HG03045 (cell line): Measurements from ENCODE around the gene NUP42.
"Not testable (repeated sequence)": the region's sequence is repeated elsewhere in the genome, so short reads cannot be mapped to it uniquely, and the experiment has no call there.

Source experiments
- ATAC-seq: cut with Tn5 transposase; IDR thresholded peaks from one replicate; pipeline ENCODE4 v1.9.1; 2021; ENCODE audit warnings: mild to moderate bottlenecking, moderate library complexity; ENCODE audit not compliant: unreplicated experiment

The NUP42 gene

GRCh38 chr7:23200331-23200730 is 18.5 kb downstream of the NUP42 start:
- ATAC-seq, result no peak

DNA sequence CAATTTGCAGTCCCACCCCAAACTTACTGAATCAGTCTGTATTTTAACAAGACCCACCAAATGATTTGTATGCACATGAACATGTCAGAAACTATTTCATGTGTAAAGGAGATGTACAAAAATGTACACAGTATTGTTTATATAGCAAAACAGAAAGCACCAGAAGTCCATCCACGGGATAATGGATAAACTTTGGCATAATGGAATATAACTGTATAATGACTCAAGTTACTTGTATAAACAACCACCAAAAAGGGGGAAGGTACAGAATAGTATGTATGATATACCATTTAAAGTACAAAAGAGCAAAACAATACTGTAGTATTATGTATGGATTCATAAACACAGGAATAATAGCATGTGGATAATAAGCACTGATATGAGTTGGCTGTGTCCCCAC is 22.4 kb downstream of the NUP42 start:
- no peak for ATAC-seq

DNA sequence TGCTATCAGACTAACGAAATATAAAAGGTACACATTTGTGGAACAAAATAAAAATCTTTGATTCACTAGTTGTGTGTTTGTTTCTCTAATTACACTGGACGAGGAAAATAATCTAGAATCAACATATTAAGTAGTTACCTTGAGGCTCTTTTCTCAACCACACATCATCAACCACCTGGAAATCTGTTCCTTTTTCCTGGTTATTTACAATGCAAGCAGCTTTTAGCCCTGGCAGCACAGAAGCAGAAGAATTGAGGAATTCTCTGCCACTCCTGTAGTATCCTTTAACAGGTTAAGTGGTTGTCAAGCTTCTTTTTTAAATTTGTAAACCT is 23.7 kb downstream of the NUP42 start:
- no peak for ATAC-seq

- no peak for ATAC-seq
Measured at GRCh38 chr7:23205909-23206767, 24.3 kb downstream of the NUP42 start.

DNA sequence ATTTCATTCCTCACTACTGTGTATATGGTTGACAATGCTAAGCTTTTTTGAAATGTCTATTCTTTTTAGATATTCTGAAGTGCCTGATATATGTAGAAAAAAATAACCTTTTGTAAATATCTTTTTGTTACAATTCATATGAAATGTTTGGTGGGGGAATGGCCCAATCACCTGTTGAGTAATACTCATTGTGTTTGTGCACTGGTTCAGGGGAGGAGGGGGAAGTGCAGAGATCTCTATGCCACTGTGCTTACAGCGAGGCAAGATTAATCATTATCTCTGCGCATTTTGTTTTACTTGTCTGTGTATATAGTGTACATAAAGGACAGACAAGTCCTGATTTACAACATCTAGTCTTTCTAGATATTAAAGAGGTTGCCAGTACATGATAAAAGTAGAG is 25.2 kb downstream of the NUP42 start:
- no peak for ATAC-seq

DNA sequence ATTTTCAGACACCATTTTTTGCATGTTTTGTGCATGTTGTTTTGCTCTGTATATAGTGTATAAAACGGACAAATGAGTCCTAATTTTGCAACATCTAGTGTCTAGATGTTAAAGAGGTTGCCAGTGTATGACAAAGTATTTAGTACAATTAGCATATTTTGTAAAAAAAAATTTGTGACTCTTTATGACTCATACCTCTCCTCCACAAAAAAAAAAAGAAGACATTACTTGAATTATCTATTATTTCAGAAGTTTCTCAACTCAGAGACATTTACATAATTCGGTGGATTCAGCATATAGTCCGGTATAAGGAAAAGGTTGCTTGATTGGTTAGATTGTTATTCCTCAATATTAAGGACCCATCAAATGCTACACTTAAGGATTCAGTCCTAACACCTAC is 26.0 kb downstream of the NUP42 start:
- ATAC-seq, result no peak

- no peak for ATAC-seq
Measured at GRCh38 chr7:23208316-23208715, 26.5 kb downstream of the NUP42 start.

DNA sequence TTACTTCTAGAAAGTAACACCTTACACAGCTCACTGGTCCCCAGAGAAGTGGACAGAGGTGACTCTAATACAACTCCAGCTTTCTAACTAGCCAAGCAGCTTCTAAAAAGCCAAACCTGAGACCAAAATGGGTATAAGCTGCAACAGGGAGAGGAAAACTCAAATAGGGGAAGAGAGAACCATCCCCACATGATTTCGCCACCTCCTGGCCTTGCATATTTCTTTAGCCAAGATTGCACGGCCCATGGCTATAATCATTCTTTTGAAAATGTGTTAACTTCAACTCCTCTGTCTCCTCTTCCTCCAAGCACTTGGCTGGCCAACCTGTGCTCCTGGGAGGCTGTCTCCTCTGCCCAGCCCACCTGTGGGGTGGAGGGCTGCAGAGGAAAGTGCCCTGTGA is 28.7 kb downstream of the NUP42 start:
- no peak for ATAC-seq

- ATAC-seq, result no peak
Measured at GRCh38 chr7:23211589-23211988, 29.7 kb downstream of the NUP42 start.

- ATAC-seq, result no peak
Measured at GRCh38 chr7:23212395-23212794, 30.5 kb downstream of the NUP42 start.

DNA sequence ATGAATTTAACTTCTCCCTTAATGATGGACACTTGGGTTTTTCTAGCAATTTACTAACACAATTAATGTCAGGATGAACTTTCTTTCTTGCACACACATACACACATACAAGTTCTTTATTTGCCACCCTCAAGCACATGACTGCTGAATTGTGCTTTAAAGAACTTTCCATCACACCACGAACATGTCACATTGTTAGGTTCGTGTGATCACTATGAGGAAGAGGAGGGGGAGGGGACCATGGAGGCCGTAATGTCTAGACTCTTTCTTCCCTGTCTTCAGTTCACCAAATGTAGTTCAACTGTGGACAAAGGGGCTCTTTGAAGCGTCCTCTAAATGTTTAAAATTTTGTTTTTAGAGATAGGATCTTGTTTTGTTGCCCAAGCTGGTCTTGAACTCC is 31.0 kb downstream of the NUP42 start:
- no peak for ATAC-seq

GRCh38 chr7:23213755-23214154 is 31.9 kb downstream of the NUP42 start:
- ATAC-seq, result no peak

DNA sequence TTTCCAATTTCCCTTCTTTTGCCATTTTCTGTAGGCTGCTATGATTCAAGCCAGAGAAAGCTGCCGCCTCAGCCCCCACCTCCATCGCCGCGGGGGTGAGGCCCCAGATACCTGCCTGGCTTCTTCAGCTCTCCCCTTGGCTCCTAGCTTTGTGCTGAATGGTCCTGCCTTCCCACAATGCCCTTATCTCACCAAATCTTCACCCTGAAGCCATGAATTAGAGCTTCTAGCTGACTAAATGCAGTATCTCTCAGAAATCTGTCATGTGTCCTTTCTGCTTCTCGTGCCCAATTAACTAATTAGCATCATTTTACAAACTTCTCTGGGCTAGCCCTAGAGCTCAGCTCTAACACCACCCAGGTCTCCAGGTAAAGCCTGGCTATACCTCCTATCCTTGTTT is 32.6 kb downstream of the NUP42 start:
- no peak for ATAC-seq

- ATAC-seq, result no peak
Measured at GRCh38 chr7:23214938-23215337, 33.1 kb downstream of the NUP42 start.

DNA sequence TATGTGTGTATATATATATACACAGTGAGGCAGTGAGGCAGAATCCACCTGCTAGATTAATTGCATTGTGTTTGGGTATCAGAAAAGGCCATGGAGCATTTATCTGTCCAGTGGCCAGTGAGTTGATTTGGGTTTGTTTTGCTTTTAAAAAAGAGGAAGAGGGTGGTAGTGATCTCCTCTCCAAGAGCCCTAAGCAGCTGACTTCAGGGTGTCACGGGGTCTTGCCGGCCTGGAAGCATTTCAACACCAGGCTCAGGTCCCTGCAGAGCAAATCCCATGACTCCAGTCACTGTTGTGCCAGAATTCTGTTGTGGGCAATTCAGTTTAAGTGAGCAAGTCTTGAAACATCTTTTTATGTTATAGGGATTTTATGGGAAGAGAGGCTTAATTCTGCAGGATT is 34.2 kb downstream of the NUP42 start:
- ATAC-seq, result no peak

GRCh38 chr7:23218196-23218595 is 36.3 kb downstream of the NUP42 start:
- ATAC-seq, result no peak

GRCh38 chr7:23220690-23221305 is 39.0 kb downstream of the NUP42 start:
- no peak for ATAC-seq

GRCh38 chr7:23222439-23223030 is 40.7 kb downstream of the NUP42 start:
- no peak for ATAC-seq

GRCh38 chr7:23224364-23224763 is 42.5 kb downstream of the NUP42 start:
- ATAC-seq, result not testable (repeated sequence)

GRCh38 chr7:23226844-23227450 is 45.1 kb downstream of the NUP42 start:
- no peak for ATAC-seq

DNA sequence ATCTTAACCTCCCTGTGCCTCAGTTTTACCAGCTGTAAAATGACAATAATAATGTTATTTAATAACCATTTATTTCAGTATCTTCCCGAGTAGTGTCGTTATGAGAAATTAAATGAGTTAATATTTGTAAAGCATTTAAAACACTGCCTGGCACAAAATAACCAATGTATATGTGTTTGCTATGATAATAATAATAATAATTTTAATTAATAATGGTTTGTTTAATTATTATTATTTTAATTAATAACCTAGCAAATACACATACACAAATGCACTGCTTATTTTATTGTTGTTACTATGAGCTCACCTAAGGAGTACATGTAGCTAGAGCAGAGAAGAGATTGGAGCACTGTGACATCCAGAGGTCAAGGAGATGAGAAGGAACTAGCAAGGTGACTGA is 46.6 kb downstream of the NUP42 start:
- no peak for ATAC-seq

DNA sequence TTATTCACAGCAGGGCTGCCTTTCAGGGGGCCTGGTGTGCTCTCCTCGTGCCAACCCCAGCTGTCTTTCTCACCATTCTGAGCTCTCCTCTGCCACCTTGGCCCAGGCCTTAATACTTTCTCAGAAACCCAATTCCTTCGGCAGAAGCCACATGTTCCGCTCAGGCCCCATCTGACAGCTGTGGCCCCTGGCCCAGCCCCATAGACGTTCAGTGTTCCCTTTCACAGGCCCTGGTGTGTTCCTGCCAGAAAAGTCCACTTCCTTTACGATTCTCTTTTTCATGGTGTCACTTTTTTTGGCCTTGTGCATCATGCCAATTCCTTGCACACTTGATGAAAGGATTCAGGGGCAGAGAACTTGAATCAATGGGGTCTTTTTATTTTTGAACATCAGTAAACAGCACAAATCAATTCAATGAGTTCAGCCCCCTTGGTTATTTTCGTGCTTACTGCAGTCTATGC is 48.8 kb downstream of the NUP42 start:
- ATAC-seq, result no peak
